Activated T-cell treated with anti-CD3 and anti-CD28 coated beads, Interleukin-2, amount 50 U/mL, for 24 hours (primary cell): ENCODE results near the gene STAT1.

ENCODE experiments used
- DNase-seq: peaks from one replicate; pipeline ENCODE4 v3.0.0-alpha.2; 2020
- H3K27ac Mint-ChIP-seq: 2 replicates; pipeline ENCODE4 v1.8.0; 2020; ENCODE audit warnings: mild to moderate bottlenecking, mixed read lengths
- H3K27me3 Mint-ChIP-seq: 2 replicates; pipeline ENCODE4 v1.8.0; 2020; ENCODE audit warnings: mixed read lengths
- H3K36me3 Mint-ChIP-seq: 2 replicates; pipeline ENCODE4 v1.8.0; 2020; ENCODE audit warnings: low read depth, mixed read lengths
- H3K4me1 Mint-ChIP-seq: 2 replicates; pipeline ENCODE4 v1.8.0; 2020; ENCODE audit warnings: low read depth, mixed read lengths
- H3K4me3 Mint-ChIP-seq: 2 replicates; pipeline ENCODE4 v1.8.0; 2020; ENCODE audit warnings: mild to moderate bottlenecking, moderate library complexity, mixed read lengths
- H3K9me3 Mint-ChIP-seq: 2 replicates; pipeline ENCODE4 v1.8.0; 2020; ENCODE audit warnings: mixed read lengths

The STAT1 gene

GRCh38 chr2:191013932-191014652 is at the start of gene STAT1:
STAT1 (minus strand) TSS chr2:191014171; CDS start chr2:191010003, 4,168 bp downstream.
- peak; percentile 99 for DNase-seq
- Mint-ChIP-seq H3K9me3 (peaks cover 10% of the 10 kb centered on the region), H3K4me1 (peaks cover 37% of the 10 kb centered on the region), H3K27me3 (no peaks in the 10 kb centered on the region), H3K4me3 (no peak within 1 kb of the TSS), H3K27ac (no peak within 1 kb of the TSS), H3K36me3 (peaks cover 17% of the 10 kb centered on the region)

- peak overlapping the region; percentile 19 for H3K4me3 Mint-ChIP-seq
- no peaks in the 10 kb centered on the region for H3K9me3 Mint-ChIP-seq
- H3K27me3 Mint-ChIP-seq = no peaks in the 10 kb centered on the region
- no peak for DNase-seq
- peaks cover 79% of the 10 kb centered on the region for H3K4me1 Mint-ChIP-seq
- peak overlapping the region; percentile 51 for H3K27ac Mint-ChIP-seq
- peaks cover 71% of the 10 kb centered on the region for H3K36me3 Mint-ChIP-seq
Measured at GRCh38 chr2:191063584-191063983, 49.6 kb upstream of the STAT1 start.

GRCh38 chr2:191061381-191061980 is 47.5 kb upstream of the STAT1 start:
- peak overlapping the region; percentile 21 for H3K4me3 Mint-ChIP-seq
- no peak for DNase-seq
- peaks cover 69% of the 10 kb centered on the region for H3K4me1 Mint-ChIP-seq
- H3K27me3 Mint-ChIP-seq = no peaks in the 10 kb centered on the region
- H3K27ac Mint-ChIP-seq = peak overlapping the region; percentile 87
- H3K9me3 Mint-ChIP-seq = no peaks in the 10 kb centered on the region
- H3K36me3 Mint-ChIP-seq = peaks cover 68% of the 10 kb centered on the region

- Mint-ChIP-seq H3K27ac (peak overlapping the region; percentile 45), H3K27me3 (no peaks in the 10 kb centered on the region), H3K36me3 (peaks cover 61% of the 10 kb centered on the region), H3K9me3 (no peaks in the 10 kb centered on the region), H3K4me3 (no peak overlapping the region), H3K4me1 (peaks cover 66% of the 10 kb centered on the region)
- no peak for DNase-seq
Measured at GRCh38 chr2:191059308-191059707, 45.3 kb upstream of the STAT1 start.

GRCh38 chr2:191056228-191056627 is 42.3 kb upstream of the STAT1 start:
- Mint-ChIP-seq H3K27ac (peak overlapping the region; percentile 77), H3K4me3 (no peak overlapping the region), H3K36me3 (peaks cover 46% of the 10 kb centered on the region), H3K9me3 (no peaks in the 10 kb centered on the region), H3K27me3 (no peaks in the 10 kb centered on the region), H3K4me1 (peaks cover 40% of the 10 kb centered on the region)
- DNase-seq = no peak

GRCh38 chr2:191053256-191053655 is 39.3 kb upstream of the STAT1 start:
- no peak overlapping the region for H3K4me3 Mint-ChIP-seq
- H3K27ac Mint-ChIP-seq = no peak overlapping the region

GRCh38 chr2:191051825-191052778 is 38.1 kb upstream of the STAT1 start:
- H3K27ac Mint-ChIP-seq = no peak overlapping the region
- H3K4me1 Mint-ChIP-seq = peaks cover 19% of the 10 kb centered on the region
- H3K9me3 Mint-ChIP-seq = no peaks in the 10 kb centered on the region
- no peak overlapping the region for H3K4me3 Mint-ChIP-seq
- no peaks in the 10 kb centered on the region for H3K27me3 Mint-ChIP-seq
- H3K36me3 Mint-ChIP-seq = peaks cover 29% of the 10 kb centered on the region
- DNase-seq = no peak

More at GRCh38 chr2:191053256-191053655, 39.3 kb upstream of the STAT1 start:
- H3K4me1 Mint-ChIP-seq = peaks cover 22% of the 10 kb centered on the region
- DNase-seq = no peak
- no peaks in the 10 kb centered on the region for H3K27me3 Mint-ChIP-seq
- H3K9me3 Mint-ChIP-seq = no peaks in the 10 kb centered on the region
- peaks cover 30% of the 10 kb centered on the region for H3K36me3 Mint-ChIP-seq

- peaks cover 12% of the 10 kb centered on the region for H3K4me1 Mint-ChIP-seq
- no peaks in the 10 kb centered on the region for H3K27me3 Mint-ChIP-seq
- H3K4me3 Mint-ChIP-seq = no peak overlapping the region
- H3K36me3 Mint-ChIP-seq = peaks cover 32% of the 10 kb centered on the region
- no peak for DNase-seq
- H3K9me3 Mint-ChIP-seq = no peaks in the 10 kb centered on the region
- H3K27ac Mint-ChIP-seq = no peak overlapping the region
Measured at GRCh38 chr2:191051177-191051576, 37.2 kb upstream of the STAT1 start.

- H3K4me1 Mint-ChIP-seq = peaks cover 8% of the 10 kb centered on the region
- no peaks in the 10 kb centered on the region for H3K27me3 Mint-ChIP-seq
- H3K27ac Mint-ChIP-seq = no peak overlapping the region
- no peak overlapping the region for H3K4me3 Mint-ChIP-seq
- no peaks in the 10 kb centered on the region for H3K9me3 Mint-ChIP-seq
- peaks cover 33% of the 10 kb centered on the region for H3K36me3 Mint-ChIP-seq
- DNase-seq = no peak
Measured at GRCh38 chr2:191050640-191050987, 36.6 kb upstream of the STAT1 start.

- Mint-ChIP-seq H3K4me1 (peaks cover 7% of the 10 kb centered on the region), H3K36me3 (peaks cover 37% of the 10 kb centered on the region), H3K27ac (no peak overlapping the region), H3K9me3 (no peaks in the 10 kb centered on the region), H3K27me3 (no peaks in the 10 kb centered on the region), H3K4me3 (no peak overlapping the region)
- DNase-seq = no peak
Measured at GRCh38 chr2:191049728-191050639, 36.0 kb upstream of the STAT1 start.

GRCh38 chr2:191048073-191048472 is 34.1 kb upstream of the STAT1 start:
- H3K27me3 Mint-ChIP-seq = no peaks in the 10 kb centered on the region
- no peak for DNase-seq
- peaks cover 7% of the 10 kb centered on the region for H3K4me1 Mint-ChIP-seq
- H3K36me3 Mint-ChIP-seq = peaks cover 44% of the 10 kb centered on the region
- no peak overlapping the region for H3K27ac Mint-ChIP-seq
- no peak overlapping the region for H3K4me3 Mint-ChIP-seq
- H3K9me3 Mint-ChIP-seq = no peaks in the 10 kb centered on the region

- no peak overlapping the region for H3K27ac Mint-ChIP-seq
Measured at GRCh38 chr2:191045141-191045540, 31.2 kb upstream of the STAT1 start.

GRCh38 chr2:191043438-191043837 is 29.5 kb upstream of the STAT1 start:
- Mint-ChIP-seq H3K27ac (no peak overlapping the region), H3K27me3 (no peaks in the 10 kb centered on the region), H3K36me3 (peaks cover 61% of the 10 kb centered on the region), H3K9me3 (no peaks in the 10 kb centered on the region), H3K4me3 (no peak overlapping the region), H3K4me1 (peaks cover 30% of the 10 kb centered on the region)
- DNase-seq = no peak

More at GRCh38 chr2:191045141-191045540, 31.2 kb upstream of the STAT1 start:
- Mint-ChIP-seq H3K4me1 (peaks cover 14% of the 10 kb centered on the region), H3K36me3 (peaks cover 44% of the 10 kb centered on the region), H3K9me3 (no peaks in the 10 kb centered on the region), H3K4me3 (no peak overlapping the region), H3K27me3 (no peaks in the 10 kb centered on the region)
- no peak for DNase-seq
